Fibroblast of lung (primary cell): ENCODE measurements around the gene CIAPIN1.

Source experiments
- CTCF ChIP-seq, 2 donors: IDR thresholded peaks in 1 of 2; conservative IDR thresholded peaks in 1 of 2; 1 replicate in 1 of 2; 2 replicates in 1 of 2; pipeline ENCODE4 v1.5.1; 2011 to 2012; ENCODE audit warnings: low read length in 2 of 2, control low read depth in 1 of 2, inconsistent platforms in 1 of 2, low read depth in 1 of 2, mild to moderate bottlenecking in 1 of 2
- EZH2 ChIP-seq: IDR thresholded peaks from 2 replicates; pipeline ENCODE4 v1.5.1; 2012; ENCODE audit warnings: low read length, control low read depth, mild to moderate bottlenecking; ENCODE audit errors: missing control alignments

GRCh38 chr16:57426356-57426755, 20.8 kb downstream of the CIAPIN1 start:
- TF ChIP-seq CTCF (conservative IDR thresholded peaks at IDR 0.05 in 1 of 2, IDR thresholded peaks at IDR 0.05 in 1 of 2; ENCODE audit: low read depth in 1 of 2, low read length in 2 of 2), result no peak
- TF ChIP-seq EZH2, result no peak
